Sigmoid colon (tissue), 4 donors: ENCODE data around the gene PACS1.

Source experiments
- CTCF ChIP-seq, 4 experiments: fragments of 450-650 bp in 3 of 4; fragments of 200-600 bp in 1 of 4; IDR thresholded peaks; one replicate each; pipeline ENCODE4 v1.5.1; 2016 to 2019; ENCODE audit warnings: antibody characterized with exemption in 4 of 4, mild to moderate bottlenecking in 3 of 4, moderate library complexity in 2 of 4
- EP300 ChIP-seq, 4 donors: sonication (generic); formaldehyde crosslinking; IDR thresholded peaks; one replicate each; pipeline ENCODE4 v1.6.1; 2017; ENCODE audit warnings: antibody characterized with exemption in 4 of 4
- POLR2A ChIP-seq, 2 donors: fragments of 450-650 bp; IDR thresholded peaks; one replicate each; pipeline ENCODE4 v1.6.1; 2016; ENCODE audit warnings: antibody characterized with exemption in 2 of 2, mild to moderate bottlenecking in 2 of 2, moderate library complexity in 2 of 2
- POLR2AphosphoS5 ChIP-seq, 4 donors: sonication (generic); formaldehyde crosslinking; IDR thresholded peaks; one replicate each; pipeline ENCODE4 v1.6.1; 2017; ENCODE audit warnings: antibody characterized with exemption in 4 of 4

DNA sequence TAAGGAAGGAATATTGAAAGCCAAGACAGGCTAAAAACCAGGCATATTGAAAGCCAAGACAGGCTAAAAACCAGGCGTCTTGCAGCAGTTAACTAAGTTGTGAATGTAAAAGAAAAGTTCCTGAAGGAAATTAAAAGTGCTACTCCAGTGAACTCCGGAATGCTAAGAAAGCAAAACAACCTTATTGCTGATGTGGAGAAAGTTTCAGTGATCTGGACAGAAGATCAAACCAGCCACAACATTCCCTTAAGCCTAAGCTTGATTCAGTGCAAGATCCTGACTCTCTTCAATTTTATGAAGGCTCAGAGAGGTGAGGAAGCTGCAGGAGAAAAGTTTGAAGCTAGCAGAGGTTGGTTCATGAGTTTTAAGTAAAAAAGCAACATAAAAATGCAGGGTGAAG lies 51.4 kb downstream of the PACS1 start:
- TF ChIP-seq POLR2A (IDR thresholded peaks at IDR 0.05), result no peak
- TF ChIP-seq CTCF (IDR thresholded peaks at IDR 0.05), result no peak
- no peak for TF ChIP-seq POLR2AphosphoS5 (IDR thresholded peaks at IDR 0.05)
- TF ChIP-seq EP300 (IDR thresholded peaks at IDR 0.05), result no peak
